ENCODE measurements around the gene DHX57.

DHX57 gene

DNA sequence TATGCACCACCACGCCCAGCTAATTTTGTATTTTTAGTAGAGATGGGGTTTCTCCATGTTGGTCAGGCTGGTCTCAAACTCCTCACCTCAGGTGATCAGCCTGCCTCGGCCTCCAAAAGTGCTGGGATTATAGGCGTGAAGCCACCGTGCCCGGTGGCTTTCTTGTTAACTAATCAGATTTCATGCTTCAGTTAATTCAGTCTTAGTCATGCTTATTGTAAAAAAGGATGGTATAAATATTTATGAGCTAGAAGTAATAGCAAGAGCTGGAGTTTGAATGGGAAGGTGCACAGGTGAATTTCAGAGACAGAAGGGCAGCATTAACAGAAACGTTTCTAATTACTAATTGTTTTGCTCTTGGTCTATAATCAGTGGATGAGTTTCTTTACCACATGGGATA lies 87.4 kb downstream of the DHX57 start:
- Histone ChIP-seq H3K4me1 (ENCODE audit: control insufficient read depth, insufficient read depth, low read length) (no peaks in the 10 kb centered on the region), H3K4me3 (ENCODE audit: insufficient read depth, low read depth, low read length) (no peak overlapping the region), H3K27ac (ENCODE audit: insufficient read depth, low read depth, low read length, poor library complexity, severe bottlenecking) (no peak overlapping the region), H3K9me3 (ENCODE audit: control insufficient read depth, low read length) (no peaks in the 10 kb centered on the region), H3K27me3 (ENCODE audit: control insufficient read depth, insufficient read depth, low read length, poor library complexity, severe bottlenecking) (no peaks in the 10 kb centered on the region), H3K36me3 (ENCODE audit: control insufficient read depth, insufficient read depth, low read length) (no peaks in the 10 kb centered on the region)
- 70 to 71% methylated on average over 6 of the region's 6 CpGs for WGBS, 2 experiments

DNA sequence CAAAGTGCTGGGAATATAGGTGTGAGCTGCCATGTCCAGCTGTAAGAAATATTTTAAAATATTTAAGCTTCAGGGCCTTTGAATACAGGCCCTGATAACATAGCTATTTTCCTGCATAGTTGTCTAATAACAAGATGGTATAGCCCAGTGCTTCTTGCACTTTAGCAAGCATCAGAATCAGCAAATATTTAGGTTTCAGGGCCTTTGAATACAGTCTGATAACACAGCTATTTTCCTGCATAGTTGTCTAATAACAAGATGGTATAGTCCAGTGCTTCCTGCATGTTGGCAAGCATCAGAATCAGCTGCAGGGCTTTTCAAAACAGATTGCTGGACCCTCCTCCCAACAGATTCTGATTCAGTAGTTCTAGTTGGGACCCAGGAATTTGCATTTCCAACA lies 92.1 kb downstream of the DHX57 start:
- H3K4me3 ChIP-seq (ENCODE audit: insufficient read depth, low read depth, low read length): no peak overlapping the region
- H3K4me1 ChIP-seq (ENCODE audit: control insufficient read depth, insufficient read depth, low read length): peaks cover 3% of the 10 kb centered on the region
- H3K9me3 ChIP-seq (ENCODE audit: control insufficient read depth, low read length): no peaks in the 10 kb centered on the region
- no peak overlapping the region for H3K27ac ChIP-seq (ENCODE audit: insufficient read depth, low read depth, low read length, poor library complexity, severe bottlenecking)
- H3K36me3 ChIP-seq (ENCODE audit: control insufficient read depth, insufficient read depth, low read length): peaks cover 7% of the 10 kb centered on the region
- no peaks in the 10 kb centered on the region for H3K27me3 ChIP-seq (ENCODE audit: control insufficient read depth, insufficient read depth, low read length, poor library complexity, severe bottlenecking)

- H3K4me3 ChIP-seq (ENCODE audit: insufficient read depth, low read depth, low read length): peak overlapping the region; percentile 85
- H3K27me3 ChIP-seq (ENCODE audit: control insufficient read depth, insufficient read depth, low read length, poor library complexity, severe bottlenecking): peaks cover 24% of the 10 kb centered on the region
- peaks cover 7% of the 10 kb centered on the region for H3K36me3 ChIP-seq (ENCODE audit: control insufficient read depth, insufficient read depth, low read length)
- peaks cover 4% of the 10 kb centered on the region for H3K4me1 ChIP-seq (ENCODE audit: control insufficient read depth, insufficient read depth, low read length)
- H3K27ac ChIP-seq (ENCODE audit: insufficient read depth, low read depth, low read length, poor library complexity, severe bottlenecking): no peak overlapping the region
- H3K9me3 ChIP-seq (ENCODE audit: control insufficient read depth, low read length): no peaks in the 10 kb centered on the region
- WGBS, 2 experiments: 45% methylated on average over 7 to 8 of the region's 8 CpGs
Observed at GRCh38 chr2:38778687-38779082, 97.0 kb downstream of the DHX57 start.

DNA sequence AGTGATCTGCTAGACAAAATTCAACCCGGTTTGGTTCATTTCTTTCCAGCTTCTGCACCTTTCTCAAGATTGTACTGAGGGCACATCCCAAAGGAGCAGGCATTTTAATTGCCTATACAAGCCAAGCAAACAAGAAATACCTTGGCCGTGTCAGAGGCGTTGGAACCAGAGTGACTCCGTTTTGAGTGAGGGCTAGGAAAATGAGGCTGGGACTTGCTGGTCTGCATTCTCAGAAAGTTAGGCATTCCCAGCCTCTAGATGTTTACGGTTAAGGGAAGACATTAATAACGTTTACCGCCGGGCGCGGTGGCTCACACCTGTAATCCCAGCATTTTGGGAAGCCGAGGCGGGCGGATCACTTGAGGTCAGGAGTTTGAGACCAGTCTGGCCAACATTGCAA lies 99.2 kb downstream of the DHX57 start:
- WGBS, 2 experiments: 92 to 93% methylated on average over 13 of the region's 13 CpGs
- Histone ChIP-seq H3K4me3 (ENCODE audit: insufficient read depth, low read depth, low read length) (no peak overlapping the region), H3K9me3 (ENCODE audit: control insufficient read depth, low read length) (no peaks in the 10 kb centered on the region), H3K4me1 (ENCODE audit: control insufficient read depth, insufficient read depth, low read length) (peaks cover 4% of the 10 kb centered on the region), H3K36me3 (ENCODE audit: control insufficient read depth, insufficient read depth, low read length) (peaks cover 7% of the 10 kb centered on the region), H3K27me3 (ENCODE audit: control insufficient read depth, insufficient read depth, low read length, poor library complexity, severe bottlenecking) (peaks cover 24% of the 10 kb centered on the region), H3K27ac (ENCODE audit: insufficient read depth, low read depth, low read length, poor library complexity, severe bottlenecking) (no peak overlapping the region)

DNA sequence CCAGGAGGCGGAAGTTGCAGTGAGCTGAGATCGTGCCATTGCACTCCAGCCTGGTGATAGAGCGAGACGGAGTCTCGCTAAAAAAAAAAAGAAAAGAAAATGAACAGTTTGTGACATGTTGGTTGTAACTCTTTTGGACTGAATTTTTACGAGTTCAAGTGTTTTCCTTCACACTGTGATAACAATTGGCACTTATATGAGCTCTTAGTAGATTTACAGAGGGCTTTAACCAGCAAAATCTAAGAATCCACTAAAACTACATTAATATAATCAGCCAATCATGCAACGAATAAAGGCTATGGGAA lies 99.9 kb downstream of the DHX57 start:
- Histone ChIP-seq H3K27ac (ENCODE audit: insufficient read depth, low read depth, low read length, poor library complexity, severe bottlenecking) (no peak overlapping the region), H3K4me1 (ENCODE audit: control insufficient read depth, insufficient read depth, low read length) (peaks cover 4% of the 10 kb centered on the region), H3K27me3 (ENCODE audit: control insufficient read depth, insufficient read depth, low read length, poor library complexity, severe bottlenecking) (peaks cover 24% of the 10 kb centered on the region), H3K36me3 (ENCODE audit: control insufficient read depth, insufficient read depth, low read length) (peaks cover 1% of the 10 kb centered on the region), H3K4me3 (ENCODE audit: insufficient read depth, low read depth, low read length) (no peak overlapping the region), H3K9me3 (ENCODE audit: control insufficient read depth, low read length) (no peaks in the 10 kb centered on the region)
- WGBS, 2 experiments: 88 to 90% methylated on average over 7 of the region's 7 CpGs

DNA sequence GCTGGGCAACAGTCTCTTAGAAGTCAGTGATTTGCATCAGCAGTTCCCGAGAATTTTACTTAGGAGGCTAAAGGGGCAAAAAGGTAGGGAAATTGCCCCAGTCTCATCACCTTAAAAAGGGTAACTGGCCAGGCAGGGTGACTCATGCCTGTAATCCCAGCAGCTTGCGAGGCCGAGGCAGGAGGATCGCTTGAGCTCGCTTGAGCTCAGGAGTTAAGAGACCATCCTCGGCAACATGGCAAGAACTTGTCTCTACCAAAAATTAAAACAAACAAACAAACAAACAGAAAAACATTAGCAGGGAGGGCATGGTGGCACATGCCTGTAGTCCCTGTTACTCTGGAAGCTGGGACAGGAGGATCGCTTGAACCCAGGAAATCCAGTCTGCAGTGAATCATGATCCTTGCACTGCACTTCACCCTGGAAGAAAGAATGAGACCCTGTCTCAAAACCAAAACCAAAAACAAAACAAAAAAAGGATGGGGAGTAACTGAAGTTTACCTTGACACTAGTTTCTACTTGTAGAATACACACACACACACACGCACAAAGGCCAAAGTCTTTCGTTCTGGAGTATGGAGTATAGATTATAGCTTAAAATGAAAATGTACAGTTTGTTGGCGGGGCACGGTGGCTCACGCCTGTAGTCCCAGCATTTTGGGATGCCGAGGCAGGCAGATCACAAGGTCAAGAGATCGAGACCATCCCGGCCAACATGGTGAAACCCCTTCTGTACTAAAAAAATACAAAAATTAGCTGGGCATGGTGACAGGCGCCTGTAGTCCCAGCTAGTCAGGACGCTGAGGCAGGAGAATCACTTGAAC lies 100.4 kb downstream of the DHX57 start:
- H3K36me3 ChIP-seq (ENCODE audit: control insufficient read depth, insufficient read depth, low read length): no peaks in the 10 kb centered on the region
- no peak overlapping the region for H3K4me3 ChIP-seq (ENCODE audit: insufficient read depth, low read depth, low read length)
- H3K4me1 ChIP-seq (ENCODE audit: control insufficient read depth, insufficient read depth, low read length): peaks cover 4% of the 10 kb centered on the region
- 90% methylated on average over 16 to 17 of the region's 17 CpGs for WGBS, 2 experiments
- peaks cover 24% of the 10 kb centered on the region for H3K27me3 ChIP-seq (ENCODE audit: control insufficient read depth, insufficient read depth, low read length, poor library complexity, severe bottlenecking)
- H3K9me3 ChIP-seq (ENCODE audit: control insufficient read depth, low read length): no peaks in the 10 kb centered on the region
- no peak overlapping the region for H3K27ac ChIP-seq (ENCODE audit: insufficient read depth, low read depth, low read length, poor library complexity, severe bottlenecking)

DNA sequence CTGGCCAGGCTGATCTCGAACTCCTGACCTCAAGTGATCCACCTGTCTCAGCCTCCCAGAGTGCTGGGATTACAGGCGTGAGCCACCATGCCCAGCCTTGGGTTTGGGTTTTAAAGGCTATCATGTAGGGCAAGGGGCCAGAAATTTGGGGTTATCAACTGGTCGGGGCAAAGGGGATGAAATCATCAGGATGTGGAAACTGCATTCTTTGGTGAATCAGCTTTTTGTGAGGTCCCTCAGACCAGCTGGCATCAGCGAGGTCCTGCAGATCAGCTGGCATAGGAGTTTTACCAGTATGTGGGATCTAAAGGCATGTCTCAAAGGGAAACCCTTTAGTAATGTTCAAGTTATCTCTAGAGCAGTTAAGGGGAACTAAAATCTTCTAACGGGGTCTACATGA lies 104.1 kb downstream of the DHX57 start:
- no peaks in the 10 kb centered on the region for H3K36me3 ChIP-seq (ENCODE audit: control insufficient read depth, insufficient read depth, low read length)
- no peak overlapping the region for H3K4me3 ChIP-seq (ENCODE audit: insufficient read depth, low read depth, low read length)
- H3K27me3 ChIP-seq (ENCODE audit: control insufficient read depth, insufficient read depth, low read length, poor library complexity, severe bottlenecking): peaks cover 17% of the 10 kb centered on the region
- 91 to 92% methylated on average over 5 of the region's 5 CpGs for WGBS, 2 experiments
- H3K4me1 ChIP-seq (ENCODE audit: control insufficient read depth, insufficient read depth, low read length): no peaks in the 10 kb centered on the region
- H3K27ac ChIP-seq (ENCODE audit: insufficient read depth, low read depth, low read length, poor library complexity, severe bottlenecking): no peak overlapping the region
- H3K9me3 ChIP-seq (ENCODE audit: control insufficient read depth, low read length): no peaks in the 10 kb centered on the region

- H3K27ac ChIP-seq (ENCODE audit: insufficient read depth, low read depth, low read length, poor library complexity, severe bottlenecking): no peak overlapping the region
- no peak overlapping the region for H3K4me3 ChIP-seq (ENCODE audit: insufficient read depth, low read depth, low read length)
- H3K27me3 ChIP-seq (ENCODE audit: control insufficient read depth, insufficient read depth, low read length, poor library complexity, severe bottlenecking): no peaks in the 10 kb centered on the region
- H3K4me1 ChIP-seq (ENCODE audit: control insufficient read depth, insufficient read depth, low read length): no peaks in the 10 kb centered on the region
- no peaks in the 10 kb centered on the region for H3K9me3 ChIP-seq (ENCODE audit: control insufficient read depth, low read length)
- WGBS, 2 experiments: 94 to 95% methylated on average over 5 of the region's 5 CpGs
- H3K36me3 ChIP-seq (ENCODE audit: control insufficient read depth, insufficient read depth, low read length): no peaks in the 10 kb centered on the region
Observed at GRCh38 chr2:38765551-38765950, 110.2 kb downstream of the DHX57 start.

DNA sequence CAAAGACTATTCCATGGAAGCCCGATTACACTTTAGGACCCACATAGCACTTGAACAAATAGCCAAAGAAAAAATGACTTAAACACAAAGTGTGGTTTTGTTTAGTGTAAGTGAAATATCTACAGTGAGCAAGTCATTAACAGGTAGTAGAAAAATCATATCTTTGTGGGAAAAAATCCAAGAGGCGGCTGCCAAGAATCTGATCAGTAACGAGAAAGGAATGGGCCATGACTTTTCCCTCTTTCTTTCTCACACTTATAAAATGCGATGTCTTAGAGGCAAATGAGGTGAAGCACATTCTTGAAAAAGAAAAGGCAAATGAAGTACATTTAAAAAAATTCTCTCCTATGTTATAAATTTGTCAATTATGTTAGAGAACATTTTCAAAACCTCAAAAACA lies 110.6 kb downstream of the DHX57 start:
- WGBS, 2 experiments: 94% methylated on average over 3 to 4 of the region's 4 CpGs
- H3K27ac ChIP-seq (ENCODE audit: insufficient read depth, low read depth, low read length, poor library complexity, severe bottlenecking): no peak overlapping the region
- H3K4me3 ChIP-seq (ENCODE audit: insufficient read depth, low read depth, low read length): no peak overlapping the region
- H3K27me3 ChIP-seq (ENCODE audit: control insufficient read depth, insufficient read depth, low read length, poor library complexity, severe bottlenecking): no peaks in the 10 kb centered on the region
- no peaks in the 10 kb centered on the region for H3K9me3 ChIP-seq (ENCODE audit: control insufficient read depth, low read length)
- H3K36me3 ChIP-seq (ENCODE audit: control insufficient read depth, insufficient read depth, low read length): no peaks in the 10 kb centered on the region
- H3K4me1 ChIP-seq (ENCODE audit: control insufficient read depth, insufficient read depth, low read length): no peaks in the 10 kb centered on the region

- H3K9me3 ChIP-seq (ENCODE audit: control insufficient read depth, low read length): no peaks in the 10 kb centered on the region
- no peaks in the 10 kb centered on the region for H3K36me3 ChIP-seq (ENCODE audit: control insufficient read depth, insufficient read depth, low read length)
- no peak overlapping the region for H3K4me3 ChIP-seq (ENCODE audit: insufficient read depth, low read depth, low read length)
- H3K27ac ChIP-seq (ENCODE audit: insufficient read depth, low read depth, low read length, poor library complexity, severe bottlenecking): no peak overlapping the region
- 92 to 93% methylated on average over 4 of the region's 4 CpGs for WGBS, 2 experiments
- H3K4me1 ChIP-seq (ENCODE audit: control insufficient read depth, insufficient read depth, low read length): no peaks in the 10 kb centered on the region
- H3K27me3 ChIP-seq (ENCODE audit: control insufficient read depth, insufficient read depth, low read length, poor library complexity, severe bottlenecking): no peaks in the 10 kb centered on the region
Observed at GRCh38 chr2:38763728-38764127, 112.0 kb downstream of the DHX57 start.

- 60 to 75% methylated on average over 1 to 2 of the region's 2 CpGs for WGBS, 2 experiments
- Histone ChIP-seq H3K9me3 (ENCODE audit: control insufficient read depth, low read length) (no peaks in the 10 kb centered on the region), H3K27ac (ENCODE audit: insufficient read depth, low read depth, low read length, poor library complexity, severe bottlenecking) (no peak overlapping the region), H3K4me1 (ENCODE audit: control insufficient read depth, insufficient read depth, low read length) (no peaks in the 10 kb centered on the region), H3K27me3 (ENCODE audit: control insufficient read depth, insufficient read depth, low read length, poor library complexity, severe bottlenecking) (no peaks in the 10 kb centered on the region), H3K36me3 (ENCODE audit: control insufficient read depth, insufficient read depth, low read length) (no peaks in the 10 kb centered on the region), H3K4me3 (ENCODE audit: insufficient read depth, low read depth, low read length) (no peak overlapping the region)
Observed at GRCh38 chr2:38763228-38763627, 112.5 kb downstream of the DHX57 start.
